K562 (cell line): ENCODE data around the gene NR0B2. TPM values are rescaled to one million over a fixed set of nuclear protein-coding genes. Genes with fewer than 3 reads are reported as not detected.

Experiments used
- ARID1B ChIP-seq: fragments of 450-650 bp; IDR thresholded peaks from 2 replicates; pipeline ENCODE4 v1.6.1; 2016; ENCODE audit warnings: antibody characterized with exemption, mild to moderate bottlenecking, inconsistent platforms
- CGGBP1 ChIP-seq: fragments of 250-450 bp; sonication (Bioruptor Pico); IDR thresholded peaks from 2 replicates; pipeline ENCODE4 v1.9.0; 2021; ENCODE audit warnings: mild to moderate bottlenecking
- HMBOX1 ChIP-seq: sonication (generic); IDR thresholded peaks from 2 replicates; pipeline ENCODE4 v1.6.1; 2016
- HOXB6 ChIP-seq: fragments of 250-450 bp; sonication (Bioruptor Pico); IDR thresholded peaks from 2 replicates; pipeline ENCODE4 v1.5.1; 2022; ENCODE audit warnings: mild to moderate bottlenecking, borderline replicate concordance
- NFATC3 ChIP-seq: fragments of 450-650 bp; IDR thresholded peaks from 2 replicates; pipeline ENCODE4 v1.6.1; 2017; ENCODE audit warnings: mild to moderate bottlenecking
- NR0B1 ChIP-seq: fragments of 450-650 bp; IDR thresholded peaks from one replicate; pipeline ENCODE4 v1.6.1; 2018; ENCODE audit warnings: mild to moderate bottlenecking, moderate library complexity; ENCODE audit not compliant: partially characterized antibody
- NR3C1 ChIP-seq: sonication (generic); formaldehyde crosslinking; IDR thresholded peaks from 2 replicates; pipeline ENCODE4 v1.8.1; 2022; ENCODE audit warnings: missing genetic modification reagents
- NUFIP1 ChIP-seq: fragments of 450-650 bp; IDR thresholded peaks from 2 replicates; pipeline ENCODE4 v1.6.1; 2018; ENCODE audit not compliant: partially characterized antibody
- POLR2G ChIP-seq: fragments of 200-400 bp; formaldehyde crosslinking; IDR thresholded peaks from 2 replicates; pipeline ENCODE4 v1.6.1; 2017; ENCODE audit warnings: low read depth, mild to moderate bottlenecking, antibody characterized with exemption, low read length, moderate library complexity
- PRMT5 ChIP-seq: sonication (generic); formaldehyde crosslinking; IDR thresholded peaks from 2 replicates; pipeline ENCODE4 v1.5.0; 2020; ENCODE audit warnings: missing genetic modification reagents
- XRCC4 ChIP-seq: IDR thresholded peaks from one replicate; pipeline ENCODE4 v1.6.1; 2011; ENCODE audit not compliant: insufficient read depth, insufficient read length; ENCODE audit errors: extremely low read depth
- ZNF175 ChIP-seq: fragments of 200-800 bp; sonication (Bioruptor generic); IDR thresholded peaks from 2 replicates; pipeline ENCODE4 v1.6.1; 2016; ENCODE audit warnings: low read depth, mild to moderate bottlenecking, missing genetic modification characterization, missing compliant biosample characterization
- ZNF740 ChIP-seq, 3 experiments: fragments of 200-800 bp in 1 of 3; sonication (Bioruptor generic) in 1 of 3; sonication (generic) in 1 of 3; formaldehyde crosslinking in 1 of 3; IDR thresholded peaks; 2 replicates each; pipeline versions ENCODE4 v1.6.1 to v1.8.0; 2016 to 2022; ENCODE audit warnings: mild to moderate bottlenecking in 2 of 3, missing compliant biosample characterization in 2 of 3, missing genetic modification characterization in 2 of 3, missing genetic modification reagents in 1 of 3
- polyA plus RNA-seq, 8 experiments: library from polyadenylated mRNA; depleted of rRNA in 4 of 8; stranded (reverse) in 5 of 8; unstranded in 3 of 8; fragments of >200 nt; fragmentation: Nextera tagmentation in 2 of 8; fragmentation: Illumina TruSeq in 1 of 8; extraction: Ambion mirVana in 2 of 8; extraction: Trizol in 1 of 8; gene quantifications; 2 replicates each; pipeline versions ENCODE4 v1.2.1 to v1.2.3, GENCODE V29; 2011 to 2014; ENCODE audit warnings: inconsistent platforms in 1 of 8, missing spikeins in 1 of 8
- total RNA-seq, 7 experiments: library from RNA; depleted of rRNA in 6 of 7; stranded (reverse); fragments of >200 nt in 6 of 7; fragmentation: Illumina TruSeq in 2 of 7; extraction: Trizol in 2 of 7; gene quantifications; 2 replicates each; pipeline versions ENCODE4 v1.2.1 to v1.2.3, GENCODE V29; 2011 to 2021; ENCODE audit warnings: low replicate concordance in 1 of 7
- TF ChIP-seq, protein P1 (sequence below): fragments of 250-450 bp; sonication (Bioruptor Pico); IDR thresholded peaks from 2 replicates; pipeline ENCODE4 v1.5.0; 2021; ENCODE audit warnings: mild to moderate bottlenecking, borderline replicate concordance
- TF ChIP-seq, protein P2 (sequence below): fragments of 250-450 bp; sonication (Bioruptor Pico); IDR thresholded peaks from 2 replicates; pipeline ENCODE4 v1.9.0; 2021; ENCODE audit warnings: mild to moderate bottlenecking, inconsistent platforms

Gene NR0B2
- total and polyA plus RNA-seq, 9 of the 15 experiments (the other 6 are each of a cell fraction or from before 2014, with no cell fraction given) = not detected

- TF ChIP-seq XRCC4 = no peak
- TF ChIP-seq ZNF175 (CRISPR knock-in tag) = no peak
- TF ChIP-seq, protein P1, sequence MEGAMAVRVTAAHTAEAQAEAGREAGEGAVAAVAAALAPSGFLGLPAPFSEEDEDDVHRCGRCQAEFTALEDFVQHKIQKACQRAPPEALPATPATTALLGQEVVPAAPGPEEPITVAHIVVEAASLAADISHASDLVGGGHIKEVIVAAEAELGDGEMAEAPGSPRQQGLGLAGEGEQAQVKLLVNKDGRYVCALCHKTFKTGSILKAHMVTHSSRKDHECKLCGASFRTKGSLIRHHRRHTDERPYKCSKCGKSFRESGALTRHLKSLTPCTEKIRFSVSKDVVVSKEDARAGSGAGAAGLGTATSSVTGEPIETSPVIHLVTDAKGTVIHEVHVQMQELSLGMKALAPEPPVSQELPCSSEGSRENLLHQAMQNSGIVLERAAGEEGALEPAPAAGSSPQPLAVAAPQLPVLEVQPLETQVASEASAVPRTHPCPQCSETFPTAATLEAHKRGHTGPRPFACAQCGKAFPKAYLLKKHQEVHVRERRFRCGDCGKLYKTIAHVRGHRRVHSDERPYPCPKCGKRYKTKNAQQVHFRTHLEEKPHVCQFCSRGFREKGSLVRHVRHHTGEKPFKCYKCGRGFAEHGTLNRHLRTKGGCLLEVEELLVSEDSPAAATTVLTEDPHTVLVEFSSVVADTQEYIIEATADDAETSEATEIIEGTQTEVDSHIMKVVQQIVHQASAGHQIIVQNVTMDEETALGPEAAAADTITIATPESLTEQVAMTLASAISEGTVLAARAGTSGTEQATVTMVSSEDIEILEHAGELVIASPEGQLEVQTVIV (CRISPR knock-in tag) = no peak
- no peak for TF ChIP-seq ZNF740 (CRISPR knock-in tag; IDR thresholded peaks at IDR 0.05)
- TF ChIP-seq ZNF740 (tag; IDR thresholded peaks at IDR 0.05) = no peak
- no peak for TF ChIP-seq NR0B1
- TF ChIP-seq NFATC3 = no peak
- no peak for TF ChIP-seq ARID1B
- TF ChIP-seq, protein P2, sequence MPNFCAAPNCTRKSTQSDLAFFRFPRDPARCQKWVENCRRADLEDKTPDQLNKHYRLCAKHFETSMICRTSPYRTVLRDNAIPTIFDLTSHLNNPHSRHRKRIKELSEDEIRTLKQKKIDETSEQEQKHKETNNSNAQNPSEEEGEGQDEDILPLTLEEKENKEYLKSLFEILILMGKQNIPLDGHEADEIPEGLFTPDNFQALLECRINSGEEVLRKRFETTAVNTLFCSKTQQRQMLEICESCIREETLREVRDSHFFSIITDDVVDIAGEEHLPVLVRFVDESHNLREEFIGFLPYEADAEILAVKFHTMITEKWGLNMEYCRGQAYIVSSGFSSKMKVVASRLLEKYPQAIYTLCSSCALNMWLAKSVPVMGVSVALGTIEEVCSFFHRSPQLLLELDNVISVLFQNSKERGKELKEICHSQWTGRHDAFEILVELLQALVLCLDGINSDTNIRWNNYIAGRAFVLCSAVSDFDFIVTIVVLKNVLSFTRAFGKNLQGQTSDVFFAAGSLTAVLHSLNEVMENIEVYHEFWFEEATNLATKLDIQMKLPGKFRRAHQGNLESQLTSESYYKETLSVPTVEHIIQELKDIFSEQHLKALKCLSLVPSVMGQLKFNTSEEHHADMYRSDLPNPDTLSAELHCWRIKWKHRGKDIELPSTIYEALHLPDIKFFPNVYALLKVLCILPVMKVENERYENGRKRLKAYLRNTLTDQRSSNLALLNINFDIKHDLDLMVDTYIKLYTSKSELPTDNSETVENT (CRISPR knock-in tag) = no peak
- TF ChIP-seq POLR2G = 0 out of 2 replicates have a peak, but pooled peaks have one; percentile 9
- TF ChIP-seq PRMT5 = no peak
- TF ChIP-seq NR3C1 (CRISPR knock-in tag) = no peak
- no peak for TF ChIP-seq HMBOX1
- TF ChIP-seq HOXB6 = no peak
- no peak for TF ChIP-seq CGGBP1 (CRISPR knock-in tag)
- TF ChIP-seq NUFIP1 = no peak
Measured at GRCh38 chr1:26938004-26938658, 24.4 kb upstream of the NR0B2 start (continued).
